K562 (cell line): ENCODE results near the gene AMZ1. TPM values are rescaled to one million over a fixed set of nuclear protein-coding genes. Genes with fewer than 3 reads are reported as not detected.

ENCODE experiments used
- CTBP1 ChIP-seq: fragments of 450-650 bp; IDR thresholded peaks from 2 replicates; pipeline ENCODE4 v1.6.1; 2016; ENCODE audit warnings: borderline replicate concordance
- ELF4 ChIP-seq: fragments of 450-650 bp; formaldehyde crosslinking; IDR thresholded peaks from 2 replicates; pipeline ENCODE4 v1.4.0; 2022; ENCODE audit warnings: missing genetic modification characterization
- FOXK2 ChIP-seq, 2 experiments: fragments of 450-650 bp; IDR thresholded peaks in 1 of 2; conservative IDR thresholded peaks in 1 of 2; 2 replicates each; pipeline ENCODE4 v1.6.1; 2016; ENCODE audit warnings: low read depth in 2 of 2, mild to moderate bottlenecking in 1 of 2
- FOXM1 ChIP-seq, 2 experiments: fragments of 450-650 bp in 1 of 2; sonication (generic) in 1 of 2; formaldehyde crosslinking in 1 of 2; IDR thresholded peaks; 2 replicates each; pipeline versions ENCODE4 v1.6.1 to v1.9.0; 2017 to 2022; ENCODE audit warnings: low read depth in 2 of 2, mild to moderate bottlenecking in 2 of 2, missing genetic modification reagents in 1 of 2, moderate library complexity in 1 of 2
- HOMEZ ChIP-seq: fragments of 250-450 bp; sonication (Bioruptor Pico); IDR thresholded peaks from 2 replicates; pipeline ENCODE4 v1.4.0; 2020; ENCODE audit warnings: mild to moderate bottlenecking, moderate library complexity
- HSF4 ChIP-seq: fragments of 250-450 bp; sonication (Bioruptor Pico); IDR thresholded peaks from 2 replicates; pipeline ENCODE4 v2.1.2; 2022; ENCODE audit warnings: mild to moderate bottlenecking, moderate library complexity, borderline replicate concordance
- ID3 ChIP-seq, 2 experiments: fragments of 250-450 bp in 1 of 2; fragments of 450-650 bp in 1 of 2; sonication (Bioruptor Pico) in 1 of 2; IDR thresholded peaks; 2 replicates each; pipeline versions ENCODE4 v1.6.1 to v1.8.0; 2016 to 2021; ENCODE audit warnings: mild to moderate bottlenecking in 2 of 2, moderate library complexity in 2 of 2, missing compliant biosample characterization in 1 of 2, missing genetic modification characterization in 1 of 2
- KAT8 ChIP-seq: fragments of 450-650 bp; IDR thresholded peaks from 2 replicates; pipeline ENCODE4 v1.6.1; 2016; ENCODE audit warnings: low read depth, mild to moderate bottlenecking
- KLF6 ChIP-seq: fragments of 250-450 bp; sonication (Bioruptor Pico); IDR thresholded peaks from 2 replicates; pipeline ENCODE4 v1.4.0; 2020; ENCODE audit warnings: mild to moderate bottlenecking, moderate library complexity, borderline replicate concordance
- NCOA4 ChIP-seq: fragments of 450-650 bp; IDR thresholded peaks from 2 replicates; pipeline ENCODE4 v1.6.1; 2018; ENCODE audit warnings: mild to moderate bottlenecking; ENCODE audit not compliant: partially characterized antibody
- NRF1 ChIP-seq, 2 experiments: fragments of 450-650 bp; IDR thresholded peaks in 1 of 2; conservative IDR thresholded peaks in 1 of 2; 2 replicates each; pipeline ENCODE4 v1.6.1; 2014; ENCODE audit warnings: mild to moderate bottlenecking in 2 of 2
- RHOXF2B ChIP-seq: fragments of 250-450 bp; sonication (Bioruptor Pico); conservative IDR thresholded peaks from 2 replicates; pipeline ENCODE4 v1.5.1; 2021
- SMAD2 ChIP-seq: fragments of 150-350 bp; IDR thresholded peaks from 2 replicates; pipeline ENCODE4 v1.6.1; 2014; ENCODE audit warnings: low read depth, mild to moderate bottlenecking, low read length
- SUPT5H ChIP-seq: fragments of 450-650 bp; IDR thresholded peaks from 2 replicates; pipeline ENCODE4 v1.6.1; 2016
- ZBTB8A ChIP-seq: fragments of 450-650 bp; IDR thresholded peaks from 2 replicates; pipeline ENCODE4 v1.6.1; 2018; ENCODE audit warnings: mild to moderate bottlenecking, moderate library complexity; ENCODE audit not compliant: partially characterized antibody
- ZBTB9 ChIP-seq: fragments of 450-650 bp; formaldehyde crosslinking; IDR thresholded peaks from 2 replicates; pipeline ENCODE4 v1.4.0; 2020; ENCODE audit warnings: mild to moderate bottlenecking, moderate library complexity
- ZHX1 ChIP-seq: fragments of 150-350 bp; conservative IDR thresholded peaks from 2 replicates; pipeline ENCODE4 v1.6.1; 2014; ENCODE audit warnings: low read length
- ZKSCAN8 ChIP-seq: fragments of 200-800 bp; sonication (Bioruptor generic); IDR thresholded peaks from 2 replicates; pipeline ENCODE4 v1.6.1; 2016; ENCODE audit warnings: missing genetic modification characterization, missing compliant biosample characterization
- ZNF239 ChIP-seq: fragments of 250-450 bp; sonication (Bioruptor Pico); IDR thresholded peaks from 2 replicates; pipeline ENCODE4 v1.4.0; 2020; ENCODE audit warnings: mild to moderate bottlenecking
- ZNF41 ChIP-seq: fragments of 250-450 bp; sonication (Bioruptor Pico); conservative IDR thresholded peaks from 2 replicates; pipeline ENCODE4 v1.4.0; 2020; ENCODE audit warnings: mild to moderate bottlenecking
- ZNF511 ChIP-seq: sonication (generic); formaldehyde crosslinking; IDR thresholded peaks from 2 replicates; pipeline ENCODE4 v1.8.0; 2022; ENCODE audit warnings: mild to moderate bottlenecking, missing genetic modification reagents
- polyA plus RNA-seq, 8 experiments: library from polyadenylated mRNA; depleted of rRNA in 4 of 8; stranded (reverse) in 5 of 8; unstranded in 3 of 8; fragments of >200 nt; fragmentation: Nextera tagmentation in 2 of 8; fragmentation: Illumina TruSeq in 1 of 8; extraction: Ambion mirVana in 2 of 8; extraction: Trizol in 1 of 8; gene quantifications; 2 replicates each; pipeline versions ENCODE4 v1.2.1 to v1.2.3, GENCODE V29; 2011 to 2014; ENCODE audit warnings: inconsistent platforms in 1 of 8, missing spikeins in 1 of 8
- total RNA-seq, 7 experiments: library from RNA; depleted of rRNA in 6 of 7; stranded (reverse); fragments of >200 nt in 6 of 7; fragmentation: Illumina TruSeq in 2 of 7; extraction: Trizol in 2 of 7; gene quantifications; 2 replicates each; pipeline versions ENCODE4 v1.2.1 to v1.2.3, GENCODE V29; 2011 to 2021; ENCODE audit warnings: low replicate concordance in 1 of 7

The AMZ1 gene
- total and polyA plus RNA-seq, 9 of the 15 experiments (the other 6 are each of a cell fraction or from before 2014, with no cell fraction given) = not detected

- TF ChIP-seq KAT8 = no peak
- no peak for TF ChIP-seq ZHX1
- no peak for TF ChIP-seq ID3 (CRISPR knock-in tag; IDR thresholded peaks at IDR 0.05)
- 0 out of 2 replicates have a peak, but pooled peaks have one; percentile 15 for TF ChIP-seq ID3 (tag; IDR thresholded peaks at IDR 0.05)
- no peak for TF ChIP-seq ZNF239 (CRISPR knock-in tag)
- peak; percentile 83 for TF ChIP-seq ZKSCAN8 (CRISPR knock-in tag)
- no peak for TF ChIP-seq NCOA4
- no peak for TF ChIP-seq RHOXF2B
- TF ChIP-seq FOXM1 (IDR thresholded peaks at IDR 0.05; ENCODE audit: low read depth) = peak; percentile 39; the same call in 1 of the 2 replicates
- TF ChIP-seq FOXM1 (CRISPR knock-in tag; IDR thresholded peaks at IDR 0.05; ENCODE audit: low read depth) = no peak
- TF ChIP-seq ZNF511 (CRISPR knock-in tag) = no peak
- no peak for TF ChIP-seq ZBTB8A
- TF ChIP-seq ZBTB9 (CRISPR knock-in tag) = peak; percentile 30; the same call in 1 of the 2 replicates
- TF ChIP-seq ZNF41 (CRISPR knock-in tag) = no peak
- TF ChIP-seq HSF4 (CRISPR knock-in tag) = no peak
- TF ChIP-seq KLF6 (CRISPR knock-in tag) = no peak
- peak; percentile 56 to 74; a peak in 2 of 4 replicates for TF ChIP-seq FOXK2 (conservative IDR thresholded peaks at IDR 0.05 in 1 of 2, IDR thresholded peaks at IDR 0.05 in 1 of 2; ENCODE audit: low read depth in 2 of 2)
- TF ChIP-seq CTBP1 = peak; percentile 43; the same call in 1 of the 2 replicates
- TF ChIP-seq SUPT5H = no peak
- TF ChIP-seq ELF4 (CRISPR knock-in tag) = no peak
- no peak for TF ChIP-seq HOMEZ
- TF ChIP-seq NRF1 (conservative IDR thresholded peaks at IDR 0.05 in 1 of 2, IDR thresholded peaks at IDR 0.05 in 1 of 2) = peak; percentile 11 to 16; a peak in 1 of 4 replicates
- TF ChIP-seq SMAD2 = no peak
Observed at GRCh38 chr7:2732959-2733584, 45.1 kb downstream of the AMZ1 start (continued).
